ENCODE data around the gene GNE. TPM values are rescaled to one million over a fixed set of nuclear protein-coding genes. Genes with fewer than 3 reads are reported as not detected.

GNE gene
- total and polyA plus RNA-seq, 9 of the 15 experiments (the other 6 are each of a cell fraction or from before 2014, with no cell fraction given), result 5.1 to 18.6 (median 12.0) TPM

GRCh38 chr9:36251428-36251827, 6.8 kb downstream of the GNE start (continued):
- TF ChIP-seq SAFB2 (IDR thresholded peaks at IDR 0.05; ENCODE audit: borderline replicate concordance, low read depth, low read length, severe bottlenecking) (no peak), NELFE (IDR thresholded peaks at IDR 0.05; ENCODE audit: insufficient read depth, insufficient read length) (no peak)

DNA sequence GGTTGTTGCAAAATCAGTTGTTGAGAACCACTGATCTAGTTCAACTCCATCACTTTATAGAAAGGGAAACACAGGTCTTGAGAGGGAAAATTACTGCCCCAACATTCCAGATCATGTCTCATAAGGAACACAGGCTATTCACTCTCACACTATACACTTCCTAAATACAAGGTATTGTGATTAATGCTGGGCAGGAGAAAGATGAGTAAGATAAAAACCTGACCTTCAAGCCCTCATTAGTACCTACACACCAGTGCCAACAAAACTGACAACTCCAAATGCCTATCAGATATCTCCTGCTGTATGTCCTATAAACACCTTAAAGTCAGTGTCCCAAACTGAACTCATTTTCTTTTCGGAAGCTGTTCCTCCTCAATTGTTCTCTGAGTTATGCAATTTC, 8.2 kb downstream of the GNE start:
- in situ Hi-C loops (cut with MboI) (loop anchor here (5.0 kb wide), 1 partner anchor 72 kb away; no protein-coding TSS in a partner anchor), intact Hi-C loops (cut with micrococcal nuclease) (no loop called here)
- POLR2A ChIA-PET, result interaction anchor here (0.9 to 1.8 kb wide), 2 partner anchors 9 to 25 kb away, joined by 4 to 6 read pairs; partner anchors contain the start of gene GNE
- CTCF ChIA-PET (ENCODE audit: low intra/inter-chr PET ratio), result no interaction called here
- peaks cover 5% of the 10 kb centered on the region; the same call in 1 of the 3 replicates for H3K79me2 ChIP-seq (ENCODE audit: control insufficient read depth, insufficient read depth, low read length)
- ATAC-seq, result no peak
- H4K20me1 ChIP-seq (replicated peaks; ENCODE audit: control insufficient read depth, insufficient read depth, low read length), result no peaks in the 10 kb centered on the region
- no peak overlapping the region for H2AFZ ChIP-seq (ENCODE audit: low read depth, low read length)
- no peak overlapping the region for H3K9ac ChIP-seq (ENCODE audit: insufficient read depth in 1 of 2, low read depth in 2 of 2, low read length in 2 of 2)
- H3K4me3 ChIP-seq, result no peak overlapping the region
- no peaks in the 10 kb centered on the region for H3K9me3 ChIP-seq (replicated peaks; ENCODE audit: control insufficient read depth, insufficient read depth, low read depth, low read length)
- no peak overlapping the region for H3K27ac ChIP-seq (ENCODE audit: extremely low read depth, low read depth, low read length)
- no peaks in the 10 kb centered on the region; a peak in 1 of 5 replicates for H3K4me1 ChIP-seq (replicated peaks in 1 of 2; ENCODE audit: control insufficient read depth in 2 of 2, insufficient read depth in 2 of 2, low read length in 2 of 2)
- 100% methylated on average over 1 of the region's 1 CpG for WGBS (ENCODE audit: insufficient coverage, low coverage, missing lambda C conversion rate)
- DNase-seq (ENCODE audit: extremely low read depth in 1 of 4, low spot score in 3 of 4), result no peak
- no TSS peak for BruUV-seq (replicated peaks)
- peaks cover 24% of the 10 kb centered on the region; the same call in 2 of the 3 replicates for H3K36me3 ChIP-seq (ENCODE audit: control insufficient read depth, insufficient read depth, low read length)
- no peaks in the 10 kb centered on the region for H3K9me1 ChIP-seq (ENCODE audit: control insufficient read depth, insufficient read depth, low read length)
- H3K27me3 ChIP-seq (ENCODE audit: control insufficient read depth in 2 of 2, insufficient read depth in 2 of 2, low read length in 2 of 2), result no peaks in the 10 kb centered on the region
- H3K4me2 ChIP-seq (ENCODE audit: insufficient read depth, low read length), result no peak overlapping the region
- TF ChIP-seq SNIP1 (IDR thresholded peaks at IDR 0.05; ENCODE audit: low read depth) (no peak), XRCC3 (IDR thresholded peaks at IDR 0.05) (no peak), ELF4 (CRISPR knock-in tag; IDR thresholded peaks at IDR 0.05) (no peak), NFATC3 (IDR thresholded peaks at IDR 0.05) (no peak), ZNF384 (IDR thresholded peaks at IDR 0.05; ENCODE audit: low read depth, low read length) (no peak), POLR3G (IDR thresholded peaks at IDR 0.05; ENCODE audit: extremely low read depth, insufficient read length, insufficient replicate concordance) (no peak), ZFPM2 (CRISPR knock-in tag; IDR thresholded peaks at IDR 0.05) (no peak), NELFE (IDR thresholded peaks at IDR 0.05; ENCODE audit: insufficient read depth, insufficient read length) (no peak)
- TF ChIP-seq, protein P1, sequence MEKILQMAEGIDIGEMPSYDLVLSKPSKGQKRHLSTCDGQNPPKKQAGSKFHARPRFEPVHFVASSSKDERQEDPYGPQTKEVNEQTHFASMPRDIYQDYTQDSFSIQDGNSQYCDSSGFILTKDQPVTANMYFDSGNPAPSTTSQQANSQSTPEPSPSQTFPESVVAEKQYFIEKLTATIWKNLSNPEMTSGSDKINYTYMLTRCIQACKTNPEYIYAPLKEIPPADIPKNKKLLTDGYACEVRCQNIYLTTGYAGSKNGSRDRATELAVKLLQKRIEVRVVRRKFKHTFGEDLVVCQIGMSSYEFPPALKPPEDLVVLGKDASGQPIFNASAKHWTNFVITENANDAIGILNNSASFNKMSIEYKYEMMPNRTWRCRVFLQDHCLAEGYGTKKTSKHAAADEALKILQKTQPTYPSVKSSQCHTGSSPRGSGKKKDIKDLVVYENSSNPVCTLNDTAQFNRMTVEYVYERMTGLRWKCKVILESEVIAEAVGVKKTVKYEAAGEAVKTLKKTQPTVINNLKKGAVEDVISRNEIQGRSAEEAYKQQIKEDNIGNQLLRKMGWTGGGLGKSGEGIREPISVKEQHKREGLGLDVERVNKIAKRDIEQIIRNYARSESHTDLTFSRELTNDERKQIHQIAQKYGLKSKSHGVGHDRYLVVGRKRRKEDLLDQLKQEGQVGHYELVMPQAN (IDR thresholded peaks at IDR 0.05; ENCODE audit: borderline replicate concordance), result no peak
- no peak for FAIRE-seq

Data from K562 (cell line).